NCI-H524 (cell line): ENCODE measurements around the gene KCNT2.
A peak's percentile ranks its signal among the peaks of the same experiment; 100 is the strongest.
"Not testable (repeated sequence)": the region's sequence is repeated elsewhere in the genome, so short reads cannot be mapped to it uniquely, and the experiment has no call there.

Experiments used
- DNase-seq, 2 experiments: peaks; one replicate each; lab custom pipeline; 2025; lab: John Stamatoyannopoulos, UW

The KCNT2 gene

DNA sequence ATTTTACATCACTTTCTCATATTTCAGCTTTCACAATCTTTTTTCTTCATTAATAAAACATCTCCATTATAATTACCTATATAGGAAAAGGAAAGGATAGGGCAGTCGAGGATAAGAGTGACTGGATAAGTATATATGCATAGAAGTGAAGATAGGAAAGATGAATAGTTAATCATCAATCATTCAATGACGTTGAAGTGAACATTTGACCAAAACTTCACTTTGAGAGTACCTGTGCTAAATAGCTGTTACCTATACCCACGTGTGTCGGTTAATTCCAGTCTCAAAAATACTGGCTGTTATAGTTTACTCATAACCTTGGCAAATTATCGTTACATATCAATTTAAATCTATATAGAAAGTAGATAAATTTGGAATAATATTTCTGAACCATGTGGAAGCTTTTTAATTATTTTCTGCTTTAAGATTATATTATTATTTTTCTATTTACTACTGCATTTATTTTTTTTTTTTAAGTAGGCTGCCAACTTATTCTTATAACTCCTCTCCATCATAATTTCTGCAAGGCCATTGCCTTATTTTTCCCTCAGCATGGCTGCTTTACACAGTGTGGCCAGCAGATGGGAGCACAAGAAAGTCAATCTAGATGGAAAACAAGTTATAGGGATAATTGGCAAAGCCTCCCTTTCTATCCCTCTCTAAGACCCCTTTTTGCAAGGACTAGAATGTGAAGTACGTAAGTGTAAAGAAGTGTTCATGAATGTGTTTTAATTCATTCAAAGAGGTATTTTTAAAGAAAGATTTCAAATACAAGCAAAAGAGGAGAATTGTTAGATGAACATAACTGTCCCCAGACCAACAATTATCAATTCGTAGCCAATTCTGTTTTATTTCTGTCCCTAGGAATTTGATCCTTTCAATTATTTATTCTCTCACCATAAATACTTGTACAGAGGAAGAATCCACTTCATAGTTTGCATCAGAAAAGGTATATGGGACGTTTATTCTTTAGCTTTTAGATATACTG, 290.4 kb downstream of the KCNT2 start:
- peak; percentile 1 to 45 for DNase-seq

- no peak for DNase-seq
Measured at GRCh38 chr1:196312739-196313138, 295.5 kb downstream of the KCNT2 start.

DNA sequence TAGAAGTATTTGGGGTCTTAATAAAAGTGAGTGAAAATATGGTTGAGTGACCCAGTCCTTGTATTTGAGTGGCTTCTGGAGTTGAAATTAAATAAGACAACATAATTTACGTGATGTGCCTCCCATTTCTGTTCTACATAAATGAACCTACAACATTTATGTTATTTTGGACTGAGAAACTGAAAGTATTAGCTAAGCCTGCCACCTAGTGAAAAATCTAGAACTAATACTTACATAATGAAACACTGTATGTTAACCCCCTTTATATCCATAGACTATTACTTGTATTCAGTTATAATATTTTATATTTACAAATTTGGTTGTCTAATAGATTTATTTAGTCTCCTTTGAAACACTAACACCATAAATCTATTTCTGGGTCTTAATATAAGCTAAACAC, 298.9 kb downstream of the KCNT2 start:
- DNase-seq: peak in 1 of 2 experiments; percentile 37

GRCh38 chr1:196308176-196308575, 300.1 kb downstream of the KCNT2 start:
- no peak for DNase-seq

GRCh38 chr1:196306421-196306820, 301.8 kb downstream of the KCNT2 start:
- no peak for DNase-seq

DNA sequence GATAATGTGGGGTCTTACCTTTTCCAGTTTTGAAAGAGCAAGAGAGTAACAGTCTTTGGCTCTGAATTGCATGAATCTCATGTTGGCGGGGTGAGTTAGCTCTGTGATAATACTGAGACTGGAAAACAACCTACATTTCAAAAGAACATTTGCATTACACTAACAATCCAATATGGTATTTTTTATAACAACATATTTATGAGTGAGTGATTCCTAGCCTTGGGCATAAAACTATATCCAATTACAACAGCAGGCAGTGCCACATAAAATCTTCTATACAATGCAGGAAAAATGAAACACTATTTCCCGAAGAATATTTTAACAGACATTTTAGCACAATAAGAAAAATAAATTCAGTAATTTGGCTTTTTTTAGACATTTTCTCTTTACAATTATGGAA, 303.0 kb downstream of the KCNT2 start:
- no peak for DNase-seq

DNA sequence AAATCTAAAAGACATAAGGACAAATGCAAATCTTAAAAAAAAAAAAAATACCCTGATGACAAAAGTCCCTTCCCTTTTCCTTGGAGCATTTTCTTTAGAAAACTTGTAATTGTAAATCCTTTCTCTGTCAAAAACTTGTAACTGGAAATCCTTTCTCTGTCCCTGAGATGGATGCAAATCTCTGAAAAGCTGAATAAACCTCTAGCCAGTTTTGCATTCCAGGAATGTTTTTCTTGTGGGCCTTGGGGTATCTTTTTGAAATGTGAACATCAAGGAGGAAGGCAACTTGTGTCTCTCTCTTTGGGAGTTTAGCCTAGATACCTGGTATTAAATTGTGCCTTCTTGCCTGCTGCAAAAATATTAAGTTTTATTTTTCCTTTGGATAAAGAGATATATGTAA, 305.3 kb downstream of the KCNT2 start:
- no peak for DNase-seq

DNA sequence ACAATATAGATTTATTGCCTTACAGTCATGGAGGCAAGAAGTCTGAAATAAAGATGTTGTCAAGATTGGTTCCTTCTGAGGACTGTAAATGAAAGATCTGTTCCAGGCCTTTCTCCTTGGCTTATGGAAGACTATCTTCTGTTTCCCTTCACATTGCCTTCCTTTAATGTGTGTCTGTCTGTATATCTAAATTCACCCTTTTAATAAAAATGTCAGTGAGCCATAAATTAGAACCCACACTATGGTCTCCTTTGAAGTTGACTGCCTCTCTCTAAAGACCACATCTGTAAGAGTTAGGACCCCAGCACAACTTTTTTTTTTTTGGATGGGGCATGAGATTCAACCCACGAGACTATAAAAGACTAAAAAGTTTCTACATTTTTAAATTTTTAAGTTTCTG, 305.8 kb downstream of the KCNT2 start:
- DNase-seq: no peak

GRCh38 chr1:196295766-196296165, 312.5 kb downstream of the KCNT2 start:
- peak in 1 of 2 experiments; percentile 33 for DNase-seq

- DNase-seq: no peak
Measured at GRCh38 chr1:196278816-196279215, 329.4 kb downstream of the KCNT2 start.

GRCh38 chr1:196277860-196278259, 330.4 kb downstream of the KCNT2 start:
- DNase-seq: no peak

DNA sequence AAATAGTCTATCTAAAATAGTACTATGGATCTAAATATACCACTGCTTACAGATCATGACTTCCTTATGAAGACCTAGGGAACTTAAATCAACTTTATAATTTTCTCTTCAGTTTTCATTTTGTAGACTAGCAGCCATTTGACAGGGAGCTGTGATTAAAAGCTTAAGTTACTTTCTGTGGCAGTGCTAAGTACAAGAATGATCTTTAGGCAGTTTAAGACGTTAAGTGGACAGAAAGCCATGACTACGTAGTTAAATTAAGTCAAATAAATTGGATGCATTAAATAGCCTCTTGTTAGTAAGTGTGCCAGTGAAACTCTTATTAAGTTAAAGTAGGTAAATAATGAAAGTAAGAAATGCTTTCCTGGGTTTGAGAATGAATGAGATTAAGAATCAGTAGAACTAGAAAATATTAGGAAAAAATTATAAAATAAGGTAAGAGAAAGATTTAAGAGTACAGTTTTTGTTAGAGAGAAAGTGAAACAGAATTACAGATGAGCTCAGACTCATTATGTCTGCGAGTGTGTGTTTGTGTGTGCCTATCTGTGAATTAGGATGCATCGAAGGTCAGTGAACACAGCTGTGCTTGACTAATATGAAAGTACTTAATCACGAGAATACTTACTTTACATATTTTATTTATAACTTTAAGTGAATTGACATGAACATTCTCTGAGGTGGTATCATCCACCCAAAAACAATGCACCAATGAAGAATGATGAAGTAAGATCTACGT, 336.9 kb downstream of the KCNT2 start:
- DNase-seq: no peak

- not testable (repeated sequence) for DNase-seq
Measured at GRCh38 chr1:196263086-196263485, 345.2 kb downstream of the KCNT2 start.

DNA sequence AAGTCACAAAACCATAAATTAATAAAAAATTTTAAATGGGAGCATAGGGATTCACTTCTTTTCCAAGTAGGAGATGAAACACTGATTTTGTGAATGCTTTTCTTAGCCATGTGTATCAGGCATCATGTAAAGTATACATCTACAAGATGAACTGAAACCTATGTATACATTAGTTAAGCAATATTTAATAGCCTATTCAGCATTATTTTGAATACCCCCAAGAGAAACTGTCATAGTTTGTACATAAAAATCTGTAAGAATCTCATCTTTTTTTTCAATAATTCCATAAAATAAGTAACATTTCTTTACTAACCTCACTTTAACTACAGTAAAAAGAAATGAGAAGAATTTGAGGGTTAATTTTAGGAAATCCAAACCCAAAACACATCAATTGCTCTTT, 348.0 kb downstream of the KCNT2 start:
- no peak for DNase-seq

DNA sequence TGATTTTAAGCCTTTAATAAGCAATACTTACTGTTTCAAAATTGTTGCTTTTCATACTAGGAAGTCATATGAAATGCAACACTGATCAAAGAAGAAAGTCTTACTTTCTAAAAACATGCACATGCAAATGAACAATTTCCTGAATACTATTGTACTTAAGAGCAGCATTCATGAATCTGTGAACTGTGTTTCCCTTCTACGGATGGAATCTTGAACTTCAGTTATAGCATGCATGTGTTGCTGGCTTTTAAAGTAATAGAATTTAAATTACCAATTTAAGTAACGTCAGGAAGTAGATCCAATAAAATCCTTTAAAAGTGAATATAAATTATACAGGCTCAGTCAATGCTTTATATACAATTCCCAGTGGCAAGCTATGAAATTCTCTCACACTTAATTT, 348.9 kb downstream of the KCNT2 start:
- no peak for DNase-seq

DNA sequence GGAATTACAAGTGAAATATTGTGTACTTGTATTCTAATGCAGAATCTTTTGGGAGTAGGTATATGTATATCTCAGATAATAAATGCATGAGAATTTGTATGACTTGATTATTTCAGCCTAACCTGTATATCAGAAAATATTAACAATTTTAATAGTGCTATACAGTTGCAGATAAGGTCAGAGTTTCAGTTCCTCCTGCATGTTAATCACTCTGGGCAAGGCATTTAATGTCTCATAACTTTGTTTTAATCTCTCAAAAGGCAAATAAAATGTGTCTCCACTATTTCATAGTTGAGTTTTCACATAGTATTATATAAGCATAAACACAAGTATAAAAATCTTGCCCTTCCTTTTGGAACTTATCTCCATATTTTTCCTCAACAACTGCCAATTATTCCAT, 352.5 kb downstream of the KCNT2 start:
- DNase-seq: no peak

DNA sequence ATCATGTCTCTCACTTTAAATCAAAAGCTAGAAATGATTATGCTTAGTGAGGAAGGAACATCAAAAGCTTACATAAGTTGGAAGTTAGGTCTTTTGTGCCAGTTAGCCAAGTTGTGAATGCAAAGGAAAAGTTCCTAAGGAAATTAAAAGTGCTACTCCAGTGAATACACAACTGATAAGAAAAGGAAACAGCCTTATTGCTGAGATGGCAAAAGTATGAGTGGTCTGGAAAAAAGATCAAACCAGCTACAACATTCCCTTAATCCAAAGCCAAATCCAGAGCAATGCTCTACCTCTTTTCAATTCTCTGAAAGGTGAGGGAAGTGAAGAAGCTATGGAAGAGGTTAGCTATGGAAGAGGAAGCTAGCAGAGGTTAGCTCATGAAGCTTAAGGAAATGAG, 378.7 kb downstream of the KCNT2 start:
- DNase-seq: no peak

GRCh38 chr1:196214866-196215265, 393.4 kb downstream of the KCNT2 start:
- no peak for DNase-seq

DNA sequence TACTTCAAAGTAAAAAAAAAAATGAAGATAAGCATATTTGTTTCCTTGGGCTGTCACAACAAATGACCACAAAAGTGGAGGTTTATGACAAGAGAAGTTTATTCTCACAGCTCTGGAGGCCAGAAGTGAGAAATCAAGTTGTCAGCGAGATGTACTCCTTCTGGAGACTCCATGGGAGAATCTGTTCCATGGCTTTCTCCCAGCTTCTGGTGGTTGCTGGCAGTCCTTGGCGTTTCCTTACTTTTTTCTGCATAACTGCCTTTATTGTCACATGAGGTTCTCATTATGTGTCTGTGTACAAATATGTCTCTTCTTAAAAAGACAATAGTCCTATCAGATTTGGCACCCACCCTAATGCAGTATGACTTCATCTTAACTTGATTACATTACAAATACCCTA, 398.3 kb downstream of the KCNT2 start:
- DNase-seq: no peak

GRCh38 chr1:196209265-196209664, 399.0 kb downstream of the KCNT2 start:
- peak in 1 of 2 experiments; percentile 1 for DNase-seq

DNA sequence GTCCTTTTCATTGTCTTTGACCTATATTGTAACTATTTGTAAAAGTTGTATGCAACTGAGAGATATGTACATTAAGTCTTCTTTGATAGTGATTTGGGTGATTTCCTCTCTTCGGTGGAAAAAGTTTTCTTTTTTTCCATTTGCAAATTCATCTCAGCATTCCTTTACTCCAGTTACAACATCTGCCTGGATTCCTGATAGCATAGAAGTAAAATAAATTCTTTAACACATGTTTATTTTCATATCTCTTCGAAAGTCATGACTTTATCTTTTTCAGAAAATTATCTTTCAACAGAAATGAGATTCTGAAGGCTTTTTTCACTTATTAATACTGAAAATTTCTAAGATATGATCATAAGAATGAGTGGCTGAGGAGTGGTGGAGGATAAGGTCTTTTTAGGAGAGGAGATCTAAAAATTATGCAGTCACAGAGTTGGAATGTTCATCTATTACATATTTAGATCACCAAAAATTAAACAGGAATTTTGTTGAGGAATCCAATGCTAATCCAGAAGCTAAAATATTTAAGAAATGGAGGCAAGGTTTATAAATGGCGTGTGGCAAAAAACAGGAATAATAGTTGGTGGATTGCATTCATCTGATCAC, 400.5 kb downstream of the KCNT2 start:
- DNase-seq: no peak

DNA sequence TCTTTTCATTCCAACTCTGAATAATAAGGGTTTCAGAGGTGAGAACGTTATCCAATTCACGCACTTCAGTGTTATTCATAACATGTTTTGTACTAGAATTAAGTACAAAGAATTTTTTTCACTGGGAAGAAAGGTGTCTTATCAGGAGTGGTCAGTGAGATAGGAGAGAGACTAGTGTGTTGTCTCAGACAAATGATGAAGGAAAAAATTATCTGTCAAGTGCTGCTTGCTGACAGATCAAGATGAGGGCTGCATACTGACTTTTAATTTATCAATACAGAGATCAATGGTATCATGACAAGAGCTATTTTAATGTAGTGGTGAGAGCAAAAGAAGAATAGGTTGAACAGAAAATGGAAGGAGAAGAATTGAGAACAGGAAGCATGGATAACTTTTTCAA, 402.4 kb downstream of the KCNT2 start:
- DNase-seq: no peak

DNA sequence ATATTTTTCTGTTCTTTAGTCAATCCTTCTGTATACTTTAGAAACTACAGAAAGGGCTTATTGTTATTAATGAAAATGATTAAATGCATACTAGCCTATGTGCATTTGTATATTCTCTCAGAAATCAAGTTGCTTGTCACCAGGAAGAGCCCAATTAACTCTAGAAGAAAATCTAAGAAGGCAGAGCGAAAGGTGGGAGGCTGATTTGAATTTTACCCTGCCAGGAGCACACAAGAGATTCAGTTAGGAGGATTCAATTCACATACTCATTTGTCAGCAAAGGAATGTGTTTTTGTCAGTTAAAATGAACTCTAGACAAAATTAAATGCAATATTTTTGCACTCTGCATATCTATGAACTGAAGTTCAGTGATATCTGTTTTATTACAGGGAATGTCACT, 411.8 kb downstream of the KCNT2 start:
- no peak for DNase-seq
